B cell (primary cell): ENCODE data around the gene RASGRF2. TPM values are rescaled to one million over a fixed set of nuclear protein-coding genes. Genes with fewer than 3 reads are reported as not detected.

Experiments
- ATAC-seq: fragments of 200-7000 bp; cut with Tn5 transposase; one replicate; pipeline ENCODE4 v1.10.0; 2021; ENCODE audit warnings: low read depth, mild to moderate bottlenecking, moderate number of reproducible peaks, moderate library complexity
- CTCF ChIA-PET: fragments of 350-600 bp; sonication (Branson Sonifier 250); formaldehyde crosslinking; loops from one replicate; lab custom pipeline; 2021; ENCODE audit warnings: antibody characterized with exemption, inconsistent platforms; lab: Charles Lee
- POLR2A ChIA-PET: fragments of 350-600 bp; sonication (Branson Sonifier 250); formaldehyde crosslinking; loops from one replicate; lab custom pipeline; 2021; ENCODE audit warnings: antibody characterized with exemption; lab: Charles Lee
- DNase-seq: peaks from one replicate; pipeline ENCODE4 v3.0.0; 2013
- H2AFZ ChIP-seq: 2 replicates; pipeline ENCODE4 v1.6.1; 2012; ENCODE audit warnings: mild to moderate bottlenecking, low read depth, low read length; ENCODE audit not compliant: insufficient read depth, poor library complexity, severe bottlenecking
- H3K27ac ChIP-seq, 2 donors: 1 replicate in 1 of 2; 2 replicates in 1 of 2; pipeline ENCODE4 v1.5.1; 2012 to 2013; ENCODE audit warnings: low read length in 2 of 2, mild to moderate bottlenecking in 2 of 2, moderate library complexity in 1 of 2
- H3K27me3 ChIP-seq, 4 experiments: fragments of 200-600 bp in 1 of 4; sonication (generic) in 1 of 4; replicated peaks in 1 of 4; 1 replicate in 2 of 4; 2 replicates in 2 of 4; pipeline versions ENCODE4 v1.6.1 to v1.7.0; 2013 to 2016; ENCODE audit warnings: low read length in 3 of 4, mild to moderate bottlenecking in 2 of 4, mixed read lengths in 1 of 4, moderate library complexity in 1 of 4; ENCODE audit not compliant: insufficient read depth in 4 of 4, control insufficient read depth in 3 of 4; ENCODE audit errors: control extremely low read depth in 1 of 4
- H3K36me3 ChIP-seq, 2 experiments: replicated peaks in 1 of 2; 1 replicate in 1 of 2; 2 replicates in 1 of 2; pipeline versions ENCODE4 v1.6.1 to v1.7.1; 2013; ENCODE audit warnings: low read length in 1 of 2; ENCODE audit not compliant: insufficient read depth in 2 of 2, control insufficient read depth in 1 of 2; ENCODE audit errors: control extremely low read depth in 1 of 2, extremely low read depth in 1 of 2
- H3K4me1 ChIP-seq, 2 donors: fragments of 200-600 bp in 1 of 2; sonication (generic) in 1 of 2; 1 replicate in 1 of 2; 2 replicates in 1 of 2; pipeline versions ENCODE4 v1.5.1 to v1.6.1; 2013 to 2017; ENCODE audit warnings: low read length in 2 of 2; ENCODE audit not compliant: control insufficient read depth in 2 of 2, insufficient read depth in 2 of 2
- H3K4me2 ChIP-seq: replicated peaks from 2 replicates; pipeline ENCODE3; 2012; ENCODE audit warnings: mild to moderate bottlenecking, low read depth, low read length; ENCODE audit not compliant: poor library complexity, severe bottlenecking
- H3K4me3 ChIP-seq, 5 experiments: fragments of 200-600 bp in 1 of 5; sonication (generic) in 1 of 5; 1 replicate in 3 of 5; 2 replicates in 2 of 5; pipeline versions ENCODE4 v1.5.1 to v1.7.0; 2011 to 2016; ENCODE audit warnings: low read length in 4 of 5, mild to moderate bottlenecking in 4 of 5, low read depth in 2 of 5, control low read depth in 1 of 5, moderate library complexity in 1 of 5; ENCODE audit not compliant: insufficient read depth in 1 of 5; ENCODE audit errors: control extremely low read depth in 1 of 5, extremely low read depth in 1 of 5
- H3K79me2 ChIP-seq: fragments of 200-600 bp; sonication (generic); one replicate; pipeline ENCODE4 v1.6.0; 2016; ENCODE audit warnings: low read length; ENCODE audit not compliant: control insufficient read depth, insufficient read depth
- H3K9ac ChIP-seq: fragments of 200-600 bp; sonication (generic); 2 replicates; pipeline ENCODE4 v1.6.1; 2017; ENCODE audit warnings: mild to moderate bottlenecking, low read length, moderate library complexity
- H3K9me3 ChIP-seq, 3 donors: one replicate each; pipeline versions ENCODE4 v1.6.1 to v1.7.1; 2013; ENCODE audit warnings: low read length in 2 of 3; ENCODE audit not compliant: control insufficient read depth in 2 of 3, insufficient read depth in 1 of 3; ENCODE audit errors: control extremely low read depth in 1 of 3
- H4K20me1 ChIP-seq: 2 replicates; pipeline ENCODE4 v1.6.0; 2012; ENCODE audit warnings: mild to moderate bottlenecking, low read length; ENCODE audit not compliant: insufficient read depth, control insufficient read depth, poor library complexity, severe bottlenecking
- H3K27ac Mint-ChIP-seq: one replicate; pipeline ENCODE4 v1.8.0; 2021; ENCODE audit warnings: mixed read lengths
- H3K27me3 Mint-ChIP-seq: one replicate; pipeline ENCODE4 v1.8.0; 2021; ENCODE audit warnings: mixed read lengths
- H3K4me1 Mint-ChIP-seq: one replicate; pipeline ENCODE4 v1.8.0; 2021; ENCODE audit warnings: mixed read lengths
- H3K4me3 Mint-ChIP-seq: one replicate; pipeline ENCODE4 v1.8.0; 2021; ENCODE audit warnings: mixed read lengths
- H3K9me3 Mint-ChIP-seq: one replicate; pipeline ENCODE4 v1.8.0; 2022; ENCODE audit warnings: mixed read lengths; ENCODE audit not compliant: insufficient read depth
- CTCF ChIP-seq: fragments of 200-600 bp; IDR thresholded peaks from one replicate; pipeline ENCODE4 v1.8.0; 2022; ENCODE audit warnings: antibody characterized with exemption, mild to moderate bottlenecking
- EZH2 ChIP-seq: IDR thresholded peaks from 2 replicates; pipeline ENCODE4 v1.6.1; 2012; ENCODE audit warnings: borderline replicate concordance, low read depth, mild to moderate bottlenecking, moderate library complexity, low read length; ENCODE audit not compliant: insufficient read depth, poor library complexity, severe bottlenecking
- WGBS: methylation state at CpG from one replicate; pipeline ENCODE4 v1.1.5; 2013; ENCODE audit warnings: missing lambda C conversion rate; ENCODE audit not compliant: insufficient coverage; 5-methylcytosine and 5-hydroxymethylcytosine counted together
- intact Hi-C: fragments of 100-400 bp; cut with micrococcal nuclease; formaldehyde crosslinking; loops from one replicate; pipeline ENCODE4 v1.10.0; 2022
- polyA plus RNA-seq: library from polyadenylated mRNA; depleted of rRNA; stranded (reverse); fragments of >200 nt; gene quantifications from 2 replicates; pipeline ENCODE4 v1.2.3, GENCODE V29; 2012
- total RNA-seq, 2 donors: library from RNA; stranded (reverse); fragments of 120-200 nt in 1 of 2; gene quantifications; 1 replicate in 1 of 2; 2 replicates in 1 of 2; pipeline versions ENCODE4 v1.2.3 to v1.2.4, GENCODE V29; 2013 to 2022

RASGRF2 gene
- total and polyA plus RNA-seq, 2 donors (not counting 1 experiment from before 2014, with no cell fraction given), result 0.04 to 0.37 TPM

DNA sequence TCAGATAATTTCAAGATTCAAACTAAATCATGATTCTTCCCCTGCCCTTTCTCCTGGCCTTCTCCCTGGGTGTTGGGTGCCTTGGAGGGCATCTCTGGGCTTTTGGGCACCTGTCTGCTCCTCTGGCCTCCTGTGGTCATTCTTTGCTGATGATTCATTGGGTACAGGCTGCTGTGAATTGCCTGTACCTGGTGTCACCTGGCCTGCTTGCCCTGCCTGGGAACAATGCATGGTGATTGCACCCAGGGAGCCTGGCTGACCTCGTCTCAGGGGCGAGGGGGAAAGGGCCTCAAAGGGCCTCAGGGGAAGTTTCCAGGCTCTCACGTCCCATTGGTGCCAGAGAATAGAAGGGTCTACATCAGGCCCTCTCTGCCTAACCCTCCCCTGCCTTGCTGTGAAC lies 252.9 kb downstream of the RASGRF2 start:
- TF ChIP-seq CTCF (no peak), EZH2 (no peak)
- H3K9me3 Mint-ChIP-seq, result no peaks in the 10 kb centered on the region
- peaks cover 5% of the 10 kb centered on the region for H3K27me3 Mint-ChIP-seq
- ChIA-PET POLR2A (no interaction called here), CTCF (no interaction called here)
- DNase-seq (no peak), ATAC-seq (no peak)
- Histone ChIP-seq H2AFZ (no peak overlapping the region), H4K20me1 (no peaks in the 10 kb centered on the region), H3K4me1 (no peaks in the 10 kb centered on the region), H3K36me3 (no peaks in the 10 kb centered on the region), H3K4me2 (no peak overlapping the region), H3K9ac (no peak overlapping the region), H3K27me3 (no peaks in the 10 kb centered on the region), H3K9me3 (no peaks in the 10 kb centered on the region), H3K79me2 (no peaks in the 10 kb centered on the region), H3K27ac (no peak overlapping the region), H3K4me3 (no peak overlapping the region)
- H3K27ac Mint-ChIP-seq, result no peak overlapping the region
- WGBS, result no CpG with 5 or more reads among the region's 3 CpGs
- no peak overlapping the region for H3K4me3 Mint-ChIP-seq
- peaks cover 5% of the 10 kb centered on the region for H3K4me1 Mint-ChIP-seq
- intact Hi-C loops, result no loop called here

DNA sequence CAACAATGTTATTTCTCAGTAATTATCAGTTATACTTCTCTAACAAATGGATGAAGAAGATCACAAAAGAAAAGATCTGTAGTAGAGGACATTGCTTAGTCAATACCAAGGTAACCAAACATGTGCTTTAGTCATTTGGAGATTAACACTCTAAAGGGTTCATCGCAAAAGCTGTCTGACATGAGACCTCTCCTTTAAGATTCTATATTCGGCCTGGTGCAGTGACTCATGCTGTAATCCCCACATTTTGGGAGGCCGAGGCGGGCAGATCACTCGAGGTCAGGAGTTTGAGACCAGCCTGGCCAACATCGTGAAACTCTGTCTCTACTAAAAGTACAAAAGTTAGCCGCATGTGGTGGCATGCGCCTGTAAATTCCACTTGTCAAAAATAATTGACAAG lies 254.7 kb downstream of the RASGRF2 start:
- DNase-seq, result no peak
- Histone ChIP-seq H3K9me3 (no peaks in the 10 kb centered on the region), H3K27me3 (no peaks in the 10 kb centered on the region), H2AFZ (no peak overlapping the region), H3K4me2 (no peak overlapping the region), H3K9ac (no peak overlapping the region), H3K79me2 (no peaks in the 10 kb centered on the region), H3K4me1 (no peaks in the 10 kb centered on the region), H4K20me1 (no peaks in the 10 kb centered on the region), H3K27ac (no peak overlapping the region), H3K4me3 (no peak overlapping the region), H3K36me3 (no peaks in the 10 kb centered on the region)
- ChIA-PET CTCF (no interaction called here), POLR2A (interaction anchor here (0.7 kb wide), 1 partner anchor 1043 kb away, joined by 4 read pairs; no protein-coding TSS in a partner anchor)
- Mint-ChIP-seq H3K4me3 (no peak overlapping the region), H3K4me1 (peaks cover 5% of the 10 kb centered on the region), H3K9me3 (no peaks in the 10 kb centered on the region), H3K27me3 (peaks cover 5% of the 10 kb centered on the region), H3K27ac (no peak overlapping the region)
- 65% methylated on average over 5 of the region's 8 CpGs for WGBS
- TF ChIP-seq EZH2, result no peak
- no peak for TF ChIP-seq CTCF
- intact Hi-C loops, result no loop called here
- no peak for ATAC-seq
